ENCODE measurements around the gene DPM1.

GRCh38 chr20:50932016-50932485 lies 26.3 kb downstream of the DPM1 start:
- TF ChIP-seq EP300 (IDR thresholded peaks at IDR 0.05): no peak
- no peak for TF ChIP-seq CTCF (IDR thresholded peaks at IDR 0.05)
- TF ChIP-seq POLR2A (IDR thresholded peaks at IDR 0.05): no peak
